ENCODE data around the gene CPLANE2. TPM values are rescaled to one million over a fixed set of nuclear protein-coding genes. Genes with fewer than 3 reads are reported as not detected.

Gene CPLANE2
- total and polyA plus RNA-seq, 10 donors, result 2.1 to 7.6 (median 5.3) TPM

DNA sequence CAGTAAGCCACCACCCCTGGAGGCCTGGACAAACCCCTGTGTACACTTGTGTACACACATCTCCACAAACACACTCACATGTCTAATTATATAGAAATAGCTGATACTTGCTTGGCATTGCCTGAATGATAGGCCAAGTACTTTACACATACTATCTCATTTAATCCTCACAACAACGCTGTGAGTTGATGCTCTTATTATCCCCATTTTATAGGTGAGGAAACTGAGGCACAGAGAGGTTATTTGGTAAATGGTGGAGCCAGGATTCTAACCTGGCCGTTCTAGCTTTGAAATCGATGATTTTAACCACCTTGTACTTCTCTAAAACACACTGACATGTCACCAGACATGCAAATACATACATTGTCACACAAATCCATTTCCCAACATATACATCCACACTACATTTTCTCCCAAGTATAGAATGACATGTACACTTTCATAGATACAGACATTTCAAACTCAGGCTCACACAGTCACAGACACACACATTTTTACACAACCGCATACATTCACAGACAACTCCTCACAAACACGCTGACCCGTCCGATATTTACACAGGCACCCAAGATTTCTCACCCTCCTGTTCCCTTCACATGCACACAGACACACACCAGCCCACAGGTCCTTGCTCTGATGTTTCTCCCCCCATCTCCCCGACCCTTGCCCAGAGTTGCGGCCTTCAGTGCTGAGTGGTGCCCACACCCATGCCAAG, 27.7 kb downstream of the CPLANE2 start:
- no peak overlapping the region for H3K4me3 ChIP-seq
- H3K27ac ChIP-seq, result no peak overlapping the region
- H3K9me3 ChIP-seq, result no peaks in the 10 kb centered on the region
- H3K27me3 ChIP-seq (replicated peaks in 1 of 7), result no peaks in the 10 kb centered on the region
- no peak for DNase-seq
- whole genome bisulfite sequencing, 5 donors, result 80 to 90% (median 84%) methylated on average over 8 to 9 of the region's 9 CpGs
- no peak for TF ChIP-seq POLR2AphosphoS5 (IDR thresholded peaks at IDR 0.05)
- TF ChIP-seq CTCF (IDR thresholded peaks at IDR 0.05 in 8 of 11, conservative IDR thresholded peaks at IDR 0.05 in 3 of 11), result no peak
- no peak for TF ChIP-seq POLR2A (IDR thresholded peaks at IDR 0.05)
- H3K4me1 ChIP-seq, result peaks cover 6 to 29% (median 17%) of the 10 kb centered on the region in 6 donors
- intact Hi-C loops (cut with DNase I; ENCODE audit: low total_unique reads), result no loop called here
- peaks cover 0 to 9% (median 1%) of the 10 kb centered on the region in 6 donors for H3K36me3 ChIP-seq

GRCh38 chr1:16208270-16208987, 28.6 kb downstream of the CPLANE2 start:
- WGBS, 5 donors, result 88 to 100% (median 91%) methylated on average over 1 to 13 of the region's 13 CpGs; no CpG with 5 or more reads in 1 of the 5 donors
- Histone ChIP-seq H3K27me3 (replicated peaks in 1 of 7) (no peaks in the 10 kb centered on the region), H3K27ac (peak overlapping the region in 1 of 8 donors; percentile 96), H3K4me3 (no peak overlapping the region), H3K9me3 (no peaks in the 10 kb centered on the region), H3K4me1 (peaks cover 6 to 29% (median 17%) of the 10 kb centered on the region in 6 donors), H3K36me3 (peaks cover 0 to 12% (median 1%) of the 10 kb centered on the region in 6 donors)
- intact Hi-C loops (cut with DNase I; ENCODE audit: low total_unique reads), result no loop called here
- no peak for DNase-seq
- TF ChIP-seq POLR2A (IDR thresholded peaks at IDR 0.05) (no peak), POLR2AphosphoS5 (IDR thresholded peaks at IDR 0.05) (no peak), CTCF (IDR thresholded peaks at IDR 0.05 in 8 of 11, conservative IDR thresholded peaks at IDR 0.05 in 3 of 11) (no peak)

DNA sequence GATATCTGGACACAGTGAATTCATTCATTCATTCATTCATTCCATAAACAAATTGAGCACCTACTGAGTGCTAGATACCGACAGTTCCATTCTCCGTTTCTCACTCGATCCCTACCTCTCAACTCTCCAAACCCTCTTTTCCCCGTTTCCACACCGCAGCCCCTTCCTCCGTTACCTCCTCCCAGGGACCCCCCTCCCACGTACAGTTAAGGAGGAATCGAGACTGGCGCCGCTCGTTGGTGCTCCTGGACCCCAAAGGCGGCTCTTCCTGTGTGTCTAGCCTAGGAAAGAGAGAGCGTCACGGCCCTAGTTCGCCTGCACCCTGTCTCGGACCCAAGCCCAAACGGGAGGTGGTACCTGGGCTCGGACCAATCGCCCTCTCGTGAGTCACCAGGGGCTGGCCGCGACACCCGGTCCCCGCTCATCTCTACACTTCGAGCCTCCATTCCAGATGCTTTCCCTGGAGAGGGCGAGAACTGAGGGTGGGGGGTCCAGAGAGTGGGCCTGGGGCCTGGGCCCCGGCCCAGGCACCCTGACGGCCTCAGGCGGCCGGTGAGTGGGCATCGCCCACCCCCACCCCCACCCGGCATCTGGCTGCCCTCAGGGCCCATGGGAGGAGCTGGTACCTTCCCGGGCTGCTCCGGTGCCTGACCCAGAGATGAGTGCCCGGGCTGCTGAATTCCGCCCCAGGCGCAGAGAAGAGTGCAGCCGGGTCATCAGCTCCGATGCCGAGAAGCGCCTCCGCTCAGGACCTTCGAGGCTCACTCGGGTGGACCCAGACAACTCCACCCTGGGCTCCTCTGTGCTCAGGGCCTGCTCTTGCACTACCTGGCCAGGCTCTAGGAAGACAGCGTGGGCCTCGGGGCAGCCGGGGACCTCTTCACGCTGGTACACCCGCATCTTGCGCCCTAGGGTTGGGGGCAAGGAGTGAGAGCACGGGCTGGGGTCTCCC, 29.4 kb downstream of the CPLANE2 start:
- peak overlapping the region; percentile 86 to 97 (median 94) for H3K27ac ChIP-seq
- 29 to 64% (median 60%) methylated on average over 25 to 51 of the region's 51 CpGs for WGBS, 5 donors

More for the DNA sequence above, 29.4 kb downstream of the CPLANE2 start:
- intact Hi-C loops (cut with DNase I; ENCODE audit: low total_unique reads), result no loop called here
- peak; percentile 85 for DNase-seq
- no peaks in the 10 kb centered on the region for H3K9me3 ChIP-seq
- no peaks in the 10 kb centered on the region for H3K27me3 ChIP-seq (replicated peaks in 1 of 7)
- H3K36me3 ChIP-seq, result peaks cover 0 to 16% (median 4%) of the 10 kb centered on the region in 6 donors
- peak overlapping the region; percentile 22 to 87 (median 56) for H3K4me3 ChIP-seq
- H3K4me1 ChIP-seq, result peaks cover 6 to 29% (median 17%) of the 10 kb centered on the region in 6 donors
- TF ChIP-seq POLR2AphosphoS5 (IDR thresholded peaks at IDR 0.05), result no peak
- no peak for TF ChIP-seq CTCF (IDR thresholded peaks at IDR 0.05 in 8 of 11, conservative IDR thresholded peaks at IDR 0.05 in 3 of 11)
- TF ChIP-seq POLR2A (IDR thresholded peaks at IDR 0.05), result no peak

All from spleen (tissue), 11 donors.